ENCODE data around the gene PKD1.

PKD1 gene

GRCh38 chr16:2076072-2076865 is 59.4 kb downstream of the PKD1 start:
- in situ Hi-C loops (cut with HindIII; ENCODE audit: low pct_unique_long_range_greater_than_20kb, low sequenced_read_pairs) = no loop called here
- TF ChIP-seq JUND (IDR thresholded peaks at IDR 0.05; ENCODE audit: low read depth) = no peak

GRCh38 chr16:2075631-2076030 is 60.1 kb downstream of the PKD1 start:
- in situ Hi-C loops (cut with HindIII; ENCODE audit: low pct_unique_long_range_greater_than_20kb, low sequenced_read_pairs) = no loop called here
- no peak for DNase-seq (ENCODE audit: low read depth in 1 of 2, low spot score in 1 of 2)
- TF ChIP-seq JUND (IDR thresholded peaks at IDR 0.05; ENCODE audit: low read depth) = no peak

More at GRCh38 chr16:2076072-2076865, 59.4 kb downstream of the PKD1 start:
- no peak for DNase-seq (ENCODE audit: low read depth in 1 of 2, low spot score in 1 of 2)

- in situ Hi-C loops (cut with HindIII; ENCODE audit: low pct_unique_long_range_greater_than_20kb, low sequenced_read_pairs) = no loop called here
- no peak for TF ChIP-seq JUND (IDR thresholded peaks at IDR 0.05; ENCODE audit: low read depth)
- no peak for DNase-seq (ENCODE audit: low read depth in 1 of 2, low spot score in 1 of 2)
Observed at GRCh38 chr16:2074071-2074470, 61.6 kb downstream of the PKD1 start.

- no peak for DNase-seq (ENCODE audit: low read depth in 1 of 2, low spot score in 1 of 2)
- in situ Hi-C loops (cut with HindIII; ENCODE audit: low pct_unique_long_range_greater_than_20kb, low sequenced_read_pairs) = no loop called here
- no peak for TF ChIP-seq JUND (IDR thresholded peaks at IDR 0.05; ENCODE audit: low read depth)
Observed at GRCh38 chr16:2072926-2073325, 62.8 kb downstream of the PKD1 start.

- in situ Hi-C loops (cut with HindIII; ENCODE audit: low pct_unique_long_range_greater_than_20kb, low sequenced_read_pairs) = no loop called here
- TF ChIP-seq JUND (IDR thresholded peaks at IDR 0.05; ENCODE audit: low read depth) = no peak
- no peak for DNase-seq (ENCODE audit: low read depth in 1 of 2, low spot score in 1 of 2)
Observed at GRCh38 chr16:2071454-2072202, 64.1 kb downstream of the PKD1 start.

GRCh38 chr16:2070576-2071453 is 64.9 kb downstream of the PKD1 start:
- no peak for TF ChIP-seq JUND (IDR thresholded peaks at IDR 0.05; ENCODE audit: low read depth)
- in situ Hi-C loops (cut with HindIII; ENCODE audit: low pct_unique_long_range_greater_than_20kb, low sequenced_read_pairs) = no loop called here
- DNase-seq (ENCODE audit: low read depth in 1 of 2, low spot score in 1 of 2) = no peak

- DNase-seq (ENCODE audit: low read depth in 1 of 2, low spot score in 1 of 2) = no peak
- no peak for TF ChIP-seq JUND (IDR thresholded peaks at IDR 0.05; ENCODE audit: low read depth)
- in situ Hi-C loops (cut with HindIII; ENCODE audit: low pct_unique_long_range_greater_than_20kb, low sequenced_read_pairs) = no loop called here
Observed at GRCh38 chr16:2066139-2066538, 69.6 kb downstream of the PKD1 start.

- DNase-seq (ENCODE audit: low read depth in 1 of 2, low spot score in 1 of 2) = no peak
- in situ Hi-C loops (cut with HindIII; ENCODE audit: low pct_unique_long_range_greater_than_20kb, low sequenced_read_pairs) = no loop called here
- TF ChIP-seq JUND (IDR thresholded peaks at IDR 0.05; ENCODE audit: low read depth) = no peak
Observed at GRCh38 chr16:2064368-2064945, 71.2 kb downstream of the PKD1 start.

GRCh38 chr16:2063861-2064260 is 71.8 kb downstream of the PKD1 start:
- no peak for TF ChIP-seq JUND (IDR thresholded peaks at IDR 0.05; ENCODE audit: low read depth)
- in situ Hi-C loops (cut with HindIII; ENCODE audit: low pct_unique_long_range_greater_than_20kb, low sequenced_read_pairs) = no loop called here
- DNase-seq (ENCODE audit: low read depth in 1 of 2, low spot score in 1 of 2) = no peak

- no peak for DNase-seq (ENCODE audit: low read depth in 1 of 2, low spot score in 1 of 2)
- in situ Hi-C loops (cut with HindIII; ENCODE audit: low pct_unique_long_range_greater_than_20kb, low sequenced_read_pairs) = no loop called here
- TF ChIP-seq JUND (IDR thresholded peaks at IDR 0.05; ENCODE audit: low read depth) = no peak
Observed at GRCh38 chr16:2062801-2063200, 72.9 kb downstream of the PKD1 start.

- no peak for DNase-seq (ENCODE audit: low read depth in 1 of 2, low spot score in 1 of 2)
- in situ Hi-C loops (cut with HindIII; ENCODE audit: low pct_unique_long_range_greater_than_20kb, low sequenced_read_pairs) = no loop called here
- TF ChIP-seq JUND (IDR thresholded peaks at IDR 0.05; ENCODE audit: low read depth) = no peak
Observed at GRCh38 chr16:2061526-2061925, 74.2 kb downstream of the PKD1 start.

- no peak for DNase-seq (ENCODE audit: low read depth in 1 of 2, low spot score in 1 of 2)
- in situ Hi-C loops (cut with HindIII; ENCODE audit: low pct_unique_long_range_greater_than_20kb, low sequenced_read_pairs) = no loop called here
Observed at GRCh38 chr16:2061023-2061422, 74.7 kb downstream of the PKD1 start.

More at GRCh38 chr16:2061023-2061422, 74.7 kb downstream of the PKD1 start:
- no peak for TF ChIP-seq JUND (IDR thresholded peaks at IDR 0.05; ENCODE audit: low read depth)

Data from T47D (cell line).